ENCODE results near the gene MED4.

The MED4 gene

DNA sequence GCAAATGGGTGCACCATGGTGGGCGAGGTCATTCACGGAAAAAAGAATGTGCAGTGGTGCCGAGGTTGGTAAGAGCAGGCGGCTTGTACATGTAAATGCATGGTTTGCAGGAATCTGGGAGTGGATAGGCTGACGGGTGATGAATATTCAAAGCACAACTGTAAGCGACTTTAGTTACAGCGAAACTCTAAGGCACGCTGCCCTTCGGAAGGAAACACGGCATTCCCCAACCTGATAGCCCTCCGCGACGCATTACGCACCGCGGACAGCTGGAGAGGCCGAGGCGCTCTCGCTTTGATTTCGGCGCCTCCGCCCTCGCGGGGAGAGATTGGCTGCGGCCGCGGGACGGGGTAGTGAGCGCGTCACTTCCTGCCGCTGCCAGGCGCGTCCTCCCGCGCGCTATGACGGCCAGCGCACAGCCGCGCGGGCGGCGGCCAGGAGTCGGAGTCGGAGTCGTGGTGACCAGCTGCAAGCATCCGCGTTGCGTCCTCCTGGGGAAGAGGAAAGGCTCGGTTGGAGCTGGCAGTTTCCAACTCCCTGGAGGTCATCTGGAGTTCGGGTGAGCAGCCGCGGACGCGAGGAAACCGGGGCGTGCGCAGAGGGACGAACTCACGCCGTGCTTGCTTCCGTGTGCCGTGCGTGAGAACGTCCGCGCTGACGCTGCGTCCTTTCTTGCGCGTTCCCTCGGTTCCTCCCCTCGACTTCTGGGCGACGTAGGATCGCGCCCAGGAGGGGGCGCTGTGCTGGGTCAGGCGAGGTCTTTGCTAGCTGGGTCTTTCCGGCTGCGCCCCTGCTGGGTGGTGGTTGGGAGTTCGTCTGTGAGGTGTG is 57.3 kb downstream of the MED4 start, which contains the start of gene NUDT15:
Gene NUDT15, plus strand, starts transcription at position 381 of the 828 bp plus-strand sequence. Its CDS starts 21 bp downstream, at position 402.
- peak; percentile 96 to 97 for DNase-seq
- TF ChIP-seq POLR2A (IDR thresholded peaks at IDR 0.05; ENCODE audit: low read length), result peak; percentile 99
- no peak for TF ChIP-seq GATA1 (IDR thresholded peaks at IDR 0.05; ENCODE audit: low read depth, low read length)

DNA sequence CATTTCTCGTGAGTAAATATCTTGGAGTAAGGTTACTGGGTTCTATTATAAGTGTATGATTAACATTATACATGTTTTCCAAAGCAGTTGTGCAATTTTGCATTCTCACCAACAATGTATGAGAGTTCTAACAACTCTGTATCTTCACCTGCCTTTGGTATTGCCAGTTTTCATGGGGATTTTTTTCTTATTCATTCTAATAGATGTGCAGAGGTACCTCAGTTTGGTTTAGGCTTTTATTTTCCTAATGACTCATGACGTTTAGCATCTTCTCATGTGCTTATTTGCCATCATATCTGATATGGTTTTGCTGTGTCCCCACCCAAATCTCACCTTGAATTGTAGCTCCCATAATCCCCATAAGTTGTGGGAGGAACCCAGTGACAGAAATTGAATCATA is 65.0 kb downstream of the MED4 start:
- no peak for TF ChIP-seq GATA1 (IDR thresholded peaks at IDR 0.05; ENCODE audit: low read depth, low read length)
- TF ChIP-seq POLR2A (IDR thresholded peaks at IDR 0.05; ENCODE audit: low read length), result no peak
- no peak for DNase-seq

- TF ChIP-seq POLR2A (IDR thresholded peaks at IDR 0.05; ENCODE audit: low read length) (no peak), GATA1 (IDR thresholded peaks at IDR 0.05; ENCODE audit: low read depth, low read length) (no peak)
- DNase-seq, result no peak
Measured at GRCh38 chr13:48028066-48028465, 66.8 kb downstream of the MED4 start.

Measured in erythroblast (primary cell).